H1 (cell line): ENCODE results near the gene KIAA1671. TPM values are rescaled to one million over a fixed set of nuclear protein-coding genes. Genes with fewer than 3 reads are reported as not detected.

ENCODE experiments used
- BCL11A ChIP-seq, 2 experiments: IDR thresholded peaks; one replicate each; pipeline ENCODE4 v1.6.1; 2011; ENCODE audit warnings: low read depth in 2 of 2, low read length in 2 of 2, mild to moderate bottlenecking in 2 of 2
- CHD1 ChIP-seq: IDR thresholded peaks from 2 replicates; pipeline ENCODE4 v1.6.1; 2012; ENCODE audit warnings: low read depth, low read length, improper control_type of control experiment
- CHD2 ChIP-seq: IDR thresholded peaks from 2 replicates; pipeline ENCODE4 v1.6.1; 2012; ENCODE audit warnings: low read length, improper control_type of control experiment
- GTF2F1 ChIP-seq: IDR thresholded peaks from 2 replicates; pipeline ENCODE4 v1.6.1; 2012; ENCODE audit warnings: low read depth, low read length, improper control_type of control experiment, borderline replicate concordance
- PHF8 ChIP-seq: fragments of 200-600 bp; sonication (generic); conservative IDR thresholded peaks from 2 replicates; pipeline ENCODE4 v1.7.1; 2012; ENCODE audit warnings: low read depth, mild to moderate bottlenecking, inconsistent platforms, low read length, moderate library complexity
- RXRA ChIP-seq: IDR thresholded peaks from 2 replicates; pipeline ENCODE4 v1.6.1; 2011; ENCODE audit warnings: low read depth, mild to moderate bottlenecking, low read length, moderate library complexity; ENCODE audit not compliant: insufficient read depth
- SIRT6 ChIP-seq: IDR thresholded peaks from one replicate; pipeline ENCODE4 v1.7.1; 2012; ENCODE audit warnings: low read length, inconsistent platforms
- SP4 ChIP-seq: IDR thresholded peaks from 2 replicates; pipeline ENCODE4 v1.6.1; 2012; ENCODE audit warnings: low read length, inconsistent platforms
- TAF1 ChIP-seq: IDR thresholded peaks from 2 replicates; pipeline ENCODE4 v1.6.1; 2011; ENCODE audit warnings: mild to moderate bottlenecking, low read depth, low read length
- ZNF274 ChIP-seq: IDR thresholded peaks from 2 replicates; pipeline ENCODE4 v1.7.0; 2012; ENCODE audit warnings: low read length, borderline replicate concordance; ENCODE audit errors: extremely low read depth
- polyA plus RNA-seq, 7 experiments: library from polyadenylated mRNA; depleted of rRNA in 3 of 7; stranded (reverse) in 5 of 7; unstranded in 2 of 7; fragments of >200 nt in 5 of 7; fragments of 200-250 nt in 2 of 7; gene quantifications; 1 replicate in 5 of 7; 2 replicates in 1 of 7; 4 replicates in 1 of 7; pipeline versions ENCODE4 v1.2.1 to v1.2.3, GENCODE V29; 2011 to 2013; ENCODE audit warnings: missing spikeins in 2 of 7, mixed read lengths in 2 of 7
- total RNA-seq: library from RNA; stranded (reverse); fragmentation: NEBNext Ultra II Directional; extraction: Animal tissue kit (Norgen Biotek cat#: 25700); gene quantifications from 2 replicates; pipeline ENCODE4 v1.2.1, GENCODE V29; 2021
- TF ChIP-seq, protein P1 (sequence below): fragments of 300-600 bp; sonication (generic); IDR thresholded peaks from 2 replicates; pipeline ENCODE4 v1.7.1; 2012; ENCODE audit warnings: low read length, moderate library complexity, mild to moderate bottlenecking, inconsistent platforms; ENCODE audit not compliant: insufficient replicate concordance

The KIAA1671 gene
- total and polyA plus RNA-seq, 2 of the 8 experiments (the other 6 are each of a cell fraction or from before 2014, with no cell fraction given), result 6.4 to 23.9 TPM

DNA sequence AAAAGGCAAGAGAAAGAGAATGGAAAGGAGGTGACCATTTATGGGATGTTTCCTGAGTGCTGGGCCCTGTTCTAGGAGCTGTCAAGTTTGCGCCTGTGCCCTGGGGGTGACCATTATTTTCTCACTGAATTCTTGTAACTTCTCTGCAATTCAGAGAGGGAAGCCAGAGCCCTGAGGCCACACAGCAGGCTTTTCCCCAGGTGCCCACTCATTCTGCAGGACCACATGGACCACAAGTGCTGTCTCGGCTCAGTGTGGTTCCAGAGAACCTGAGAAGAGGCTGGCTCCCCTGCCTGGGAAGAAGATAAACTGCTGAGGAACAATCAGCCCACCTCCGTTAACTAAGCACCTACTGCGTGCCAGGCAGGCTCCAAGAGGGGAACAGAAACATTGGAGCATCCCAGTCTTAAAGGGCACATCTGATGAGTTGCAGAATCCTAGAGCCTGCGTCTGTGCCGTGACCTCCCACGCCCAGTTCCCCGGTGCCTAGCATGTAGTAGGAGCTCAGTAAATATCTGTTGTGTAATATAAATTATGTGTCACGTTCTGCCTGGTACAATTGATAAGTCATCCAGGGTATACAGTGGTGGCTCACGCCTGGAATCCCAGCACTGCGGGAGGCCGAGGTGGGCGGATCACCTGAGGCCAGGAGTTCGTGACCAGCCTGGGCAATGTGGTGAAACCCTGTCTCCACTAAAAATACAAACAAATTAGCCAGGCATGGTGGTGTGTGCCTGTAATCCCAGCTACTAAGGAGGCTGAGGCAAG is 215.5 kb downstream of the KIAA1671 start (continued):
- TF ChIP-seq, protein P1, sequence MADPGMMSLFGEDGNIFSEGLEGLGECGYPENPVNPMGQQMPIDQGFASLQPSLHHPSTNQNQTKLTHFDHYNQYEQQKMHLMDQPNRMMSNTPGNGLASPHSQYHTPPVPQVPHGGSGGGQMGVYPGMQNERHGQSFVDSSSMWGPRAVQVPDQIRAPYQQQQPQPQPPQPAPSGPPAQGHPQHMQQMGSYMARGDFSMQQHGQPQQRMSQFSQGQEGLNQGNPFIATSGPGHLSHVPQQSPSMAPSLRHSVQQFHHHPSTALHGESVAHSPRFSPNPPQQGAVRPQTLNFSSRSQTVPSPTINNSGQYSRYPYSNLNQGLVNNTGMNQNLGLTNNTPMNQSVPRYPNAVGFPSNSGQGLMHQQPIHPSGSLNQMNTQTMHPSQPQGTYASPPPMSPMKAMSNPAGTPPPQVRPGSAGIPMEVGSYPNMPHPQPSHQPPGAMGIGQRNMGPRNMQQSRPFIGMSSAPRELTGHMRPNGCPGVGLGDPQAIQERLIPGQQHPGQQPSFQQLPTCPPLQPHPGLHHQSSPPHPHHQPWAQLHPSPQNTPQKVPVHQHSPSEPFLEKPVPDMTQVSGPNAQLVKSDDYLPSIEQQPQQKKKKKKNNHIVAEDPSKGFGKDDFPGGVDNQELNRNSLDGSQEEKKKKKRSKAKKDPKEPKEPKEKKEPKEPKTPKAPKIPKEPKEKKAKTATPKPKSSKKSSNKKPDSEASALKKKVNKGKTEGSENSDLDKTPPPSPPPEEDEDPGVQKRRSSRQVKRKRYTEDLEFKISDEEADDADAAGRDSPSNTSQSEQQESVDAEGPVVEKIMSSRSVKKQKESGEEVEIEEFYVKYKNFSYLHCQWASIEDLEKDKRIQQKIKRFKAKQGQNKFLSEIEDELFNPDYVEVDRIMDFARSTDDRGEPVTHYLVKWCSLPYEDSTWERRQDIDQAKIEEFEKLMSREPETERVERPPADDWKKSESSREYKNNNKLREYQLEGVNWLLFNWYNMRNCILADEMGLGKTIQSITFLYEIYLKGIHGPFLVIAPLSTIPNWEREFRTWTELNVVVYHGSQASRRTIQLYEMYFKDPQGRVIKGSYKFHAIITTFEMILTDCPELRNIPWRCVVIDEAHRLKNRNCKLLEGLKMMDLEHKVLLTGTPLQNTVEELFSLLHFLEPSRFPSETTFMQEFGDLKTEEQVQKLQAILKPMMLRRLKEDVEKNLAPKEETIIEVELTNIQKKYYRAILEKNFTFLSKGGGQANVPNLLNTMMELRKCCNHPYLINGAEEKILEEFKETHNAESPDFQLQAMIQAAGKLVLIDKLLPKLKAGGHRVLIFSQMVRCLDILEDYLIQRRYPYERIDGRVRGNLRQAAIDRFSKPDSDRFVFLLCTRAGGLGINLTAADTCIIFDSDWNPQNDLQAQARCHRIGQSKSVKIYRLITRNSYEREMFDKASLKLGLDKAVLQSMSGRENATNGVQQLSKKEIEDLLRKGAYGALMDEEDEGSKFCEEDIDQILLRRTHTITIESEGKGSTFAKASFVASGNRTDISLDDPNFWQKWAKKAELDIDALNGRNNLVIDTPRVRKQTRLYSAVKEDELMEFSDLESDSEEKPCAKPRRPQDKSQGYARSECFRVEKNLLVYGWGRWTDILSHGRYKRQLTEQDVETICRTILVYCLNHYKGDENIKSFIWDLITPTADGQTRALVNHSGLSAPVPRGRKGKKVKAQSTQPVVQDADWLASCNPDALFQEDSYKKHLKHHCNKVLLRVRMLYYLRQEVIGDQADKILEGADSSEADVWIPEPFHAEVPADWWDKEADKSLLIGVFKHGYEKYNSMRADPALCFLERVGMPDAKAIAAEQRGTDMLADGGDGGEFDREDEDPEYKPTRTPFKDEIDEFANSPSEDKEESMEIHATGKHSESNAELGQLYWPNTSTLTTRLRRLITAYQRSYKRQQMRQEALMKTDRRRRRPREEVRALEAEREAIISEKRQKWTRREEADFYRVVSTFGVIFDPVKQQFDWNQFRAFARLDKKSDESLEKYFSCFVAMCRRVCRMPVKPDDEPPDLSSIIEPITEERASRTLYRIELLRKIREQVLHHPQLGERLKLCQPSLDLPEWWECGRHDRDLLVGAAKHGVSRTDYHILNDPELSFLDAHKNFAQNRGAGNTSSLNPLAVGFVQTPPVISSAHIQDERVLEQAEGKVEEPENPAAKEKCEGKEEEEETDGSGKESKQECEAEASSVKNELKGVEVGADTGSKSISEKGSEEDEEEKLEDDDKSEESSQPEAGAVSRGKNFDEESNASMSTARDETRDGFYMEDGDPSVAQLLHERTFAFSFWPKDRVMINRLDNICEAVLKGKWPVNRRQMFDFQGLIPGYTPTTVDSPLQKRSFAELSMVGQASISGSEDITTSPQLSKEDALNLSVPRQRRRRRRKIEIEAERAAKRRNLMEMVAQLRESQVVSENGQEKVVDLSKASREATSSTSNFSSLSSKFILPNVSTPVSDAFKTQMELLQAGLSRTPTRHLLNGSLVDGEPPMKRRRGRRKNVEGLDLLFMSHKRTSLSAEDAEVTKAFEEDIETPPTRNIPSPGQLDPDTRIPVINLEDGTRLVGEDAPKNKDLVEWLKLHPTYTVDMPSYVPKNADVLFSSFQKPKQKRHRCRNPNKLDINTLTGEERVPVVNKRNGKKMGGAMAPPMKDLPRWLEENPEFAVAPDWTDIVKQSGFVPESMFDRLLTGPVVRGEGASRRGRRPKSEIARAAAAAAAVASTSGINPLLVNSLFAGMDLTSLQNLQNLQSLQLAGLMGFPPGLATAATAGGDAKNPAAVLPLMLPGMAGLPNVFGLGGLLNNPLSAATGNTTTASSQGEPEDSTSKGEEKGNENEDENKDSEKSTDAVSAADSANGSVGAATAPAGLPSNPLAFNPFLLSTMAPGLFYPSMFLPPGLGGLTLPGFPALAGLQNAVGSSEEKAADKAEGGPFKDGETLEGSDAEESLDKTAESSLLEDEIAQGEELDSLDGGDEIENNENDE, result no peak
- TF ChIP-seq PHF8 (no peak), GTF2F1 (no peak), SIRT6 (no peak), TAF1 (no peak), CHD1 (no peak), RXRA (no peak), SP4 (no peak), ZNF274 (no peak), CHD2 (no peak), BCL11A (IDR thresholded peaks at IDR 0.05; ENCODE audit: low read depth in 2 of 2, low read length in 2 of 2) (no peak)
